ENCODE data around the gene BAIAP2.

The BAIAP2 gene

GRCh38 chr17:81164371-81165245, 129.7 kb downstream of the BAIAP2 start:
- peak overlapping the region; percentile 41 for H3K27ac ChIP-seq (ENCODE audit: low read length)
- H3K4me3 ChIP-seq (ENCODE audit: low read length in 2 of 2), result peak overlapping the region in 1 of 2 donors; percentile 75
- H3K9me3 ChIP-seq (ENCODE audit: control insufficient read depth in 2 of 2, low read length in 2 of 2), result no peaks in the 10 kb centered on the region
- peaks cover 18% of the 10 kb centered on the region for H3K4me1 ChIP-seq (ENCODE audit: control insufficient read depth, insufficient read depth, low read length)
- H3K27me3 ChIP-seq (ENCODE audit: control insufficient read depth in 1 of 2, insufficient read depth in 2 of 2, low read length in 2 of 2), result peaks cover 0 to 3% of the 10 kb centered on the region in 2 donors
- no peaks in the 10 kb centered on the region for H3K36me3 ChIP-seq (ENCODE audit: control insufficient read depth in 2 of 2, insufficient read depth in 2 of 2, low read length in 2 of 2)
- H3K9ac ChIP-seq (ENCODE audit: low read length in 2 of 2), result peak overlapping the region in 1 of 2 donors; percentile 36

DNA sequence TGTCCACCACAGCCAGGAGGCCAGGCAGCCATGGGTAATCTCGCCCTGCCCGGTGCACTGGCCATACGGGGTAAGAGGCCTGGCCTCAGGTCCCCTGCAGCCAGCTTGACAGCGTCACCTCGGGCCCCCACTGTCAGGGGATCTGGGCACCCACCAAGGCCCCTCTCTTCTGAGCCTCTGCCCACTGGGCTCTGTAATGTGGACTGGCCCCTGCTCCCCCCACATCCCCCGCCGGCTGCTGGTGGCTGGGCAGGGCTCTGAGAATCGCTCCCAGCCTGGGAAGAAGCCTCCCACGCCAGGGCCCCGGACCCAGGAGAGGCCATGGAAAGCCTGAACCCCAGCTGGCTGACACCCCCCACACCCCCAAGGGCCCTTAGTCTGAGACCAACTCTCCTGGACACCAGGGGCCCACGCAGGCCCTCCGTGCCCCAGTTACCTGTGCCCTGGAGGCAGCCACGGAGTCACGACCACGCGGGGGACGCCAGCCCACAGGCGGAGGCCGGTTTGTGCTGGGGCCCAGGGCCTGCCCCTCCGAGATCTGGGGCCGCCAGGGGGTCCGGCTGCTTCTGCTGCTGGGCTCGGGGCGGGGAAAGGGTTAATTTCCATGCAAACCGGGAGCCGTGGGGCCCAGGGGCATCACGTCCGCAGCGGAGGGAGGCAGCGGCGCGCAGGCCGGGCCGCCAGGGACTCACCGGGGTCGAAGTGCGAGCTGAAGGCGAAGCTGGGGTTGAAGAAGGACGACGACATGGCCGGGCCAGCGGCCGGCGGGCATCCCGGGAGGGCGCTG, 130.5 kb downstream of the BAIAP2 start, which contains the start of gene PVALEF:
PVALEF (plus strand) TSS at position 262 of the 787 bp plus-strand sequence. CDS start 15,720 bp downstream, outside the sequence.
- H3K4me3 ChIP-seq (ENCODE audit: low read length in 2 of 2), result peak within 1 kb of the TSS in 1 of 2 donors; percentile 75
- peak within 1 kb of the TSS; percentile 41 for H3K27ac ChIP-seq (ENCODE audit: low read length)
- H3K9me3 ChIP-seq (ENCODE audit: control insufficient read depth in 2 of 2, low read length in 2 of 2), result no peaks in the 10 kb centered on the region
- H3K27me3 ChIP-seq (ENCODE audit: control insufficient read depth in 1 of 2, insufficient read depth in 2 of 2, low read length in 2 of 2), result peaks cover 3% of the 10 kb centered on the region in 2 donors
- H3K4me1 ChIP-seq (ENCODE audit: control insufficient read depth, insufficient read depth, low read length), result peaks cover 18% of the 10 kb centered on the region
- H3K36me3 ChIP-seq (ENCODE audit: control insufficient read depth in 2 of 2, insufficient read depth in 2 of 2, low read length in 2 of 2), result no peaks in the 10 kb centered on the region
- H3K9ac ChIP-seq (ENCODE audit: low read length in 2 of 2), result peak within 1 kb of the TSS; percentile 9 to 64

GRCh38 chr17:81166033-81166492, 131.1 kb downstream of the BAIAP2 start, which contains the start of gene AATK:
Gene AATK, minus strand, starts transcription at chr17:81166221. Its CDS starts 229 bp downstream, at chr17:81165992.
- H3K4me1 ChIP-seq (ENCODE audit: control insufficient read depth, insufficient read depth, low read length), result peaks cover 18% of the 10 kb centered on the region
- H3K27ac ChIP-seq (ENCODE audit: low read length), result peak within 1 kb of the TSS; percentile 41
- no peaks in the 10 kb centered on the region for H3K36me3 ChIP-seq (ENCODE audit: control insufficient read depth in 2 of 2, insufficient read depth in 2 of 2, low read length in 2 of 2)
- peaks cover 3% of the 10 kb centered on the region in 2 donors for H3K27me3 ChIP-seq (ENCODE audit: control insufficient read depth in 1 of 2, insufficient read depth in 2 of 2, low read length in 2 of 2)
- no peaks in the 10 kb centered on the region for H3K9me3 ChIP-seq (ENCODE audit: control insufficient read depth in 2 of 2, low read length in 2 of 2)
- peak within 1 kb of the TSS; percentile 9 to 64 for H3K9ac ChIP-seq (ENCODE audit: low read length in 2 of 2)
- H3K4me3 ChIP-seq (ENCODE audit: low read length in 2 of 2), result peak within 1 kb of the TSS in 1 of 2 donors; percentile 75
